ENCODE results near the gene CMTM6. TPM values are rescaled to one million over a fixed set of nuclear protein-coding genes. Genes with fewer than 3 reads are reported as not detected.
A peak's percentile ranks its signal among the peaks of the same experiment; 100 is the strongest.
"Not testable (repeated sequence)": the region's sequence is repeated elsewhere in the genome, so short reads cannot be mapped to it uniquely, and the experiment has no call there.

Gene CMTM6
- total RNA-seq, 1 donor from 2014 or later = 33.7 TPM

- TF ChIP-seq CTCF (conservative IDR thresholded peaks at IDR 0.05) = no peak
- Mint-ChIP-seq H3K36me3 (ENCODE audit: low read depth) (peaks cover 25% of the 10 kb centered on the region), H3K4me3 (no peak overlapping the region), H3K4me1 (no peaks in the 10 kb centered on the region), H3K27ac (ENCODE audit: unreplicated experiment) (no peak overlapping the region), H3K9me3 (no peaks in the 10 kb centered on the region), H3K27me3 (ENCODE audit: low read depth) (no peaks in the 10 kb centered on the region)
- DNase-seq (ENCODE audit: low read depth, low spot score) = no peak
These were observed 31.4 kb downstream of the CMTM6 start for GRCh38 chr3:32471246-32471645.

GRCh38 chr3:32470362-32470761, 32.3 kb downstream of the CMTM6 start:
- no peak for DNase-seq (ENCODE audit: low read depth, low spot score)
- H3K9me3 Mint-ChIP-seq = no peaks in the 10 kb centered on the region
- no peak overlapping the region for H3K27ac Mint-ChIP-seq (ENCODE audit: unreplicated experiment)
- TF ChIP-seq CTCF (conservative IDR thresholded peaks at IDR 0.05) = no peak
- H3K4me1 Mint-ChIP-seq = no peaks in the 10 kb centered on the region
- no peak overlapping the region for H3K4me3 Mint-ChIP-seq
- peaks cover 26% of the 10 kb centered on the region for H3K36me3 Mint-ChIP-seq (ENCODE audit: low read depth)
- no peaks in the 10 kb centered on the region for H3K27me3 Mint-ChIP-seq (ENCODE audit: low read depth)

GRCh38 chr3:32469151-32469874, 33.3 kb downstream of the CMTM6 start:
- Mint-ChIP-seq H3K4me1 (no peaks in the 10 kb centered on the region), H3K27ac (ENCODE audit: unreplicated experiment) (no peak overlapping the region), H3K36me3 (ENCODE audit: low read depth) (peaks cover 27% of the 10 kb centered on the region), H3K9me3 (no peaks in the 10 kb centered on the region), H3K27me3 (ENCODE audit: low read depth) (no peaks in the 10 kb centered on the region), H3K4me3 (no peak overlapping the region)
- no peak for TF ChIP-seq CTCF (conservative IDR thresholded peaks at IDR 0.05)
- DNase-seq (ENCODE audit: low read depth, low spot score) = no peak

GRCh38 chr3:32467333-32468070, 35.1 kb downstream of the CMTM6 start:
- no peaks in the 10 kb centered on the region for H3K4me1 Mint-ChIP-seq
- no peaks in the 10 kb centered on the region for H3K27me3 Mint-ChIP-seq (ENCODE audit: low read depth)
- H3K27ac Mint-ChIP-seq (ENCODE audit: unreplicated experiment) = no peak overlapping the region
- no peaks in the 10 kb centered on the region for H3K9me3 Mint-ChIP-seq
- H3K36me3 Mint-ChIP-seq (ENCODE audit: low read depth) = peaks cover 22% of the 10 kb centered on the region
- peak; percentile 99 for TF ChIP-seq CTCF (conservative IDR thresholded peaks at IDR 0.05)
- no peak overlapping the region for H3K4me3 Mint-ChIP-seq
- peak; percentile 85 for DNase-seq (ENCODE audit: low read depth, low spot score)

GRCh38 chr3:32466808-32467207, 35.8 kb downstream of the CMTM6 start:
- H3K4me1 Mint-ChIP-seq; H3K4me3 Mint-ChIP-seq; DNase-seq (ENCODE audit: low read depth, low spot score); H3K27ac Mint-ChIP-seq (ENCODE audit: unreplicated experiment); H3K27me3 Mint-ChIP-seq (ENCODE audit: low read depth); H3K9me3 Mint-ChIP-seq: not testable (repeated sequence)
- peaks cover 20% of the 10 kb centered on the region for H3K36me3 Mint-ChIP-seq (ENCODE audit: low read depth)

- Mint-ChIP-seq H3K4me1 (peaks cover 14% of the 10 kb centered on the region), H3K36me3 (ENCODE audit: low read depth) (peaks cover 11% of the 10 kb centered on the region)
- not testable (repeated sequence) for H3K27me3 Mint-ChIP-seq (ENCODE audit: low read depth); H3K27ac Mint-ChIP-seq (ENCODE audit: unreplicated experiment); H3K4me3 Mint-ChIP-seq; H3K9me3 Mint-ChIP-seq; DNase-seq (ENCODE audit: low read depth, low spot score)
These were observed 37.9 kb downstream of the CMTM6 start for GRCh38 chr3:32464726-32465125.

- H3K4me3 Mint-ChIP-seq; H3K27ac Mint-ChIP-seq (ENCODE audit: unreplicated experiment); H3K27me3 Mint-ChIP-seq (ENCODE audit: low read depth); H3K36me3 Mint-ChIP-seq (ENCODE audit: low read depth); DNase-seq (ENCODE audit: low read depth, low spot score); H3K9me3 Mint-ChIP-seq: not testable (repeated sequence)
- H3K4me1 Mint-ChIP-seq = peaks cover 16% of the 10 kb centered on the region
These were observed 39.2 kb downstream of the CMTM6 start for GRCh38 chr3:32463415-32463814.

- H3K27ac Mint-ChIP-seq (ENCODE audit: unreplicated experiment); DNase-seq (ENCODE audit: low read depth, low spot score); H3K27me3 Mint-ChIP-seq (ENCODE audit: low read depth); H3K4me3 Mint-ChIP-seq; H3K9me3 Mint-ChIP-seq; H3K36me3 Mint-ChIP-seq (ENCODE audit: low read depth): not testable (repeated sequence)
- peaks cover 20% of the 10 kb centered on the region for H3K4me1 Mint-ChIP-seq
These were observed 40.3 kb downstream of the CMTM6 start for GRCh38 chr3:32462191-32462986.

- not testable (repeated sequence) for H3K27me3 Mint-ChIP-seq (ENCODE audit: low read depth); H3K36me3 Mint-ChIP-seq (ENCODE audit: low read depth); H3K4me3 Mint-ChIP-seq; H3K27ac Mint-ChIP-seq (ENCODE audit: unreplicated experiment); H3K9me3 Mint-ChIP-seq; DNase-seq (ENCODE audit: low read depth, low spot score)
- H3K4me1 Mint-ChIP-seq = peaks cover 20% of the 10 kb centered on the region
These were observed 41.7 kb downstream of the CMTM6 start for GRCh38 chr3:32460817-32461496.
